Naive B cell (primary cell): ENCODE measurements around the gene PLCH2. TPM values are rescaled to one million over a fixed set of nuclear protein-coding genes. Genes with fewer than 3 reads are reported as not detected.

ENCODE experiments used
- ATAC-seq, 2 donors: fragments of 150-1000 bp; cut with Tn5 transposase; 2 replicates each; pipeline ENCODE4 v1.10.0; 2021; ENCODE audit warnings: low read depth in 2 of 2, mild to moderate bottlenecking in 2 of 2, moderate library complexity in 2 of 2
- DNase-seq: peaks from one replicate; pipeline ENCODE4 v3.0.0; 2022
- H3K27ac Mint-ChIP-seq, 6 donors: one replicate each; pipeline ENCODE4 v1.8.0; 2020 to 2022; ENCODE audit warnings: mild to moderate bottlenecking in 6 of 6, mixed read lengths in 6 of 6, moderate library complexity in 5 of 6, inconsistent platforms in 2 of 6
- H3K27me3 Mint-ChIP-seq, 3 donors: one replicate each; pipeline ENCODE4 v1.8.0; 2021 to 2022; ENCODE audit warnings: mixed read lengths in 3 of 3, mild to moderate bottlenecking in 1 of 3
- H3K36me3 Mint-ChIP-seq, 2 donors: one replicate each; pipeline ENCODE4 v1.8.0; 2020 to 2022; ENCODE audit warnings: mixed read lengths in 2 of 2, inconsistent platforms in 1 of 2, mild to moderate bottlenecking in 1 of 2
- H3K4me1 Mint-ChIP-seq, 3 donors: one replicate each; pipeline ENCODE4 v1.8.0; 2020 to 2022; ENCODE audit warnings: mixed read lengths in 3 of 3, inconsistent platforms in 1 of 3, mild to moderate bottlenecking in 1 of 3, moderate library complexity in 1 of 3
- H3K4me3 Mint-ChIP-seq, 8 donors: one replicate each; pipeline ENCODE4 v1.8.0; 2020 to 2022; ENCODE audit warnings: mild to moderate bottlenecking in 8 of 8, mixed read lengths in 8 of 8, moderate library complexity in 8 of 8, inconsistent platforms in 2 of 8
- H3K9me3 Mint-ChIP-seq, 7 donors: one replicate each; pipeline ENCODE4 v1.8.0; 2020 to 2022; ENCODE audit warnings: mixed read lengths in 7 of 7, mild to moderate bottlenecking in 5 of 7, inconsistent platforms in 2 of 7, moderate library complexity in 1 of 7
- polyA plus RNA-seq, 6 donors: library from polyadenylated mRNA; unstranded; fragments of 300-500 nt; fragmentation: Illumina TruSeq; gene quantifications; one replicate each; pipeline ENCODE4 v1.2.3, GENCODE V29; 2021; ENCODE audit warnings: low read depth in 6 of 6

PLCH2 gene
- polyA plus RNA-seq, 6 donors from 2014 or later: 0.94 to 2.5 (median 1.6) TPM

- DNase-seq: no peak
- Mint-ChIP-seq H3K4me1 (no peaks in the 10 kb centered on the region), H3K36me3 (no peaks in the 10 kb centered on the region), H3K27ac (no peak overlapping the region), H3K9me3 (no peaks in the 10 kb centered on the region), H3K27me3 (peaks cover 0 to 36% (median 25%) of the 10 kb centered on the region in 3 donors), H3K4me3 (no peak overlapping the region)
- ATAC-seq: no peak
Measured at GRCh38 chr1:2445823-2446215, 30.3 kb upstream of the PLCH2 start.

GRCh38 chr1:2446394-2446793 lies 29.7 kb upstream of the PLCH2 start:
- no peak overlapping the region for H3K27ac Mint-ChIP-seq
- peaks cover 0 to 33% (median 25%) of the 10 kb centered on the region in 3 donors for H3K27me3 Mint-ChIP-seq
- H3K36me3 Mint-ChIP-seq: no peaks in the 10 kb centered on the region
- no peak for DNase-seq
- ATAC-seq: no peak
- no peak overlapping the region for H3K4me3 Mint-ChIP-seq
- H3K9me3 Mint-ChIP-seq: no peaks in the 10 kb centered on the region
- no peaks in the 10 kb centered on the region for H3K4me1 Mint-ChIP-seq

GRCh38 chr1:2446861-2447260 lies 29.2 kb upstream of the PLCH2 start:
- Mint-ChIP-seq H3K27ac (no peak overlapping the region), H3K36me3 (no peaks in the 10 kb centered on the region), H3K4me3 (no peak overlapping the region), H3K9me3 (no peaks in the 10 kb centered on the region), H3K27me3 (peaks cover 0 to 30% (median 25%) of the 10 kb centered on the region in 3 donors), H3K4me1 (no peaks in the 10 kb centered on the region)
- ATAC-seq: no peak
- DNase-seq: no peak

GRCh38 chr1:2447276-2448097 lies 28.6 kb upstream of the PLCH2 start:
- H3K27ac Mint-ChIP-seq: no peak overlapping the region
- H3K4me1 Mint-ChIP-seq: no peaks in the 10 kb centered on the region
- DNase-seq (no peak), ATAC-seq (no peak)
- no peaks in the 10 kb centered on the region for H3K9me3 Mint-ChIP-seq
- H3K4me3 Mint-ChIP-seq: no peak overlapping the region
- H3K27me3 Mint-ChIP-seq: peaks cover 0 to 25% (median 25%) of the 10 kb centered on the region in 3 donors
- H3K36me3 Mint-ChIP-seq: no peaks in the 10 kb centered on the region

- peaks cover 0 to 25% (median 20%) of the 10 kb centered on the region in 3 donors for H3K27me3 Mint-ChIP-seq
- H3K9me3 Mint-ChIP-seq: no peaks in the 10 kb centered on the region
- no peak for DNase-seq
- no peak overlapping the region for H3K4me3 Mint-ChIP-seq
- no peaks in the 10 kb centered on the region for H3K36me3 Mint-ChIP-seq
- no peak for ATAC-seq
- H3K4me1 Mint-ChIP-seq: no peaks in the 10 kb centered on the region
- no peak overlapping the region for H3K27ac Mint-ChIP-seq
Measured at GRCh38 chr1:2448098-2448445, 28.0 kb upstream of the PLCH2 start.

- H3K36me3 Mint-ChIP-seq: no peaks in the 10 kb centered on the region
- no peaks in the 10 kb centered on the region for H3K4me1 Mint-ChIP-seq
- no peak overlapping the region for H3K27ac Mint-ChIP-seq
- peaks cover 0 to 22% (median 15%) of the 10 kb centered on the region in 3 donors for H3K27me3 Mint-ChIP-seq
- DNase-seq (no peak), ATAC-seq (no peak)
- no peaks in the 10 kb centered on the region for H3K9me3 Mint-ChIP-seq
- peak overlapping the region in 1 of 8 donors; percentile 42 for H3K4me3 Mint-ChIP-seq
Measured at GRCh38 chr1:2449636-2450454, 26.2 kb upstream of the PLCH2 start.

- DNase-seq: no peak
- Mint-ChIP-seq H3K4me1 (no peaks in the 10 kb centered on the region), H3K36me3 (no peaks in the 10 kb centered on the region), H3K4me3 (no peak overlapping the region), H3K27me3 (peaks cover 0 to 14% (median 6%) of the 10 kb centered on the region in 3 donors), H3K27ac (no peak overlapping the region), H3K9me3 (no peaks in the 10 kb centered on the region)
- no peak for ATAC-seq
Measured at GRCh38 chr1:2451741-2452140, 24.3 kb upstream of the PLCH2 start.

- no peak for DNase-seq
- H3K4me1 Mint-ChIP-seq: no peaks in the 10 kb centered on the region
- no peak overlapping the region for H3K27ac Mint-ChIP-seq
- no peak for ATAC-seq
- no peaks in the 10 kb centered on the region for H3K36me3 Mint-ChIP-seq
- peak overlapping the region in 1 of 8 donors; percentile 54 for H3K4me3 Mint-ChIP-seq
- no peaks in the 10 kb centered on the region for H3K9me3 Mint-ChIP-seq
- H3K27me3 Mint-ChIP-seq: peaks cover 0 to 8% (median under 1%) of the 10 kb centered on the region in 3 donors
Measured at GRCh38 chr1:2452201-2452931, 23.7 kb upstream of the PLCH2 start.

- Mint-ChIP-seq H3K4me3 (peak overlapping the region in 1 of 8 donors; percentile 54), H3K36me3 (no peaks in the 10 kb centered on the region), H3K27me3 (peaks cover 0 to 7% (median 0%) of the 10 kb centered on the region in 3 donors), H3K27ac (peak overlapping the region in 1 of 6 donors; percentile 78), H3K9me3 (no peaks in the 10 kb centered on the region), H3K4me1 (no peaks in the 10 kb centered on the region)
- DNase-seq (no peak), ATAC-seq (no peak)
Measured at GRCh38 chr1:2452932-2453315, 23.2 kb upstream of the PLCH2 start.

- no peaks in the 10 kb centered on the region for H3K36me3 Mint-ChIP-seq
- DNase-seq (no peak), ATAC-seq (no peak)
- no peaks in the 10 kb centered on the region for H3K9me3 Mint-ChIP-seq
- H3K27me3 Mint-ChIP-seq: peaks cover 0 to 8% (median 0%) of the 10 kb centered on the region in 3 donors
- no peak overlapping the region for H3K27ac Mint-ChIP-seq
- no peak overlapping the region for H3K4me3 Mint-ChIP-seq
- no peaks in the 10 kb centered on the region for H3K4me1 Mint-ChIP-seq
Measured at GRCh38 chr1:2454227-2454626, 21.9 kb upstream of the PLCH2 start.

GRCh38 chr1:2455757-2456156 lies 20.3 kb upstream of the PLCH2 start:
- DNase-seq (no peak), ATAC-seq (no peak)
- Mint-ChIP-seq H3K27me3 (peaks cover 0 to 8% (median 0%) of the 10 kb centered on the region in 3 donors), H3K4me1 (no peaks in the 10 kb centered on the region), H3K9me3 (no peaks in the 10 kb centered on the region), H3K4me3 (no peak overlapping the region), H3K27ac (peak overlapping the region in 1 of 6 donors; percentile 74), H3K36me3 (no peaks in the 10 kb centered on the region)

- no peak for ATAC-seq
- no peak overlapping the region for H3K27ac Mint-ChIP-seq
- H3K27me3 Mint-ChIP-seq: peaks cover 0 to 8% (median 0%) of the 10 kb centered on the region in 3 donors
- H3K36me3 Mint-ChIP-seq: no peaks in the 10 kb centered on the region
- DNase-seq: no peak
- H3K4me1 Mint-ChIP-seq: no peaks in the 10 kb centered on the region
- H3K4me3 Mint-ChIP-seq: peak overlapping the region in 1 of 8 donors; percentile 72
- H3K9me3 Mint-ChIP-seq: no peaks in the 10 kb centered on the region
Measured at GRCh38 chr1:2457444-2457843, 18.6 kb upstream of the PLCH2 start.

GRCh38 chr1:2458687-2459086 lies 17.4 kb upstream of the PLCH2 start:
- Mint-ChIP-seq H3K27ac (peak overlapping the region in 1 of 6 donors; percentile 77), H3K4me3 (no peak overlapping the region), H3K27me3 (peaks cover 0 to 15% (median 0%) of the 10 kb centered on the region in 3 donors), H3K36me3 (no peaks in the 10 kb centered on the region), H3K4me1 (no peaks in the 10 kb centered on the region), H3K9me3 (no peaks in the 10 kb centered on the region)
- DNase-seq: no peak
- no peak for ATAC-seq
